ENCODE results near the gene KBTBD12.

The KBTBD12 gene

DNA sequence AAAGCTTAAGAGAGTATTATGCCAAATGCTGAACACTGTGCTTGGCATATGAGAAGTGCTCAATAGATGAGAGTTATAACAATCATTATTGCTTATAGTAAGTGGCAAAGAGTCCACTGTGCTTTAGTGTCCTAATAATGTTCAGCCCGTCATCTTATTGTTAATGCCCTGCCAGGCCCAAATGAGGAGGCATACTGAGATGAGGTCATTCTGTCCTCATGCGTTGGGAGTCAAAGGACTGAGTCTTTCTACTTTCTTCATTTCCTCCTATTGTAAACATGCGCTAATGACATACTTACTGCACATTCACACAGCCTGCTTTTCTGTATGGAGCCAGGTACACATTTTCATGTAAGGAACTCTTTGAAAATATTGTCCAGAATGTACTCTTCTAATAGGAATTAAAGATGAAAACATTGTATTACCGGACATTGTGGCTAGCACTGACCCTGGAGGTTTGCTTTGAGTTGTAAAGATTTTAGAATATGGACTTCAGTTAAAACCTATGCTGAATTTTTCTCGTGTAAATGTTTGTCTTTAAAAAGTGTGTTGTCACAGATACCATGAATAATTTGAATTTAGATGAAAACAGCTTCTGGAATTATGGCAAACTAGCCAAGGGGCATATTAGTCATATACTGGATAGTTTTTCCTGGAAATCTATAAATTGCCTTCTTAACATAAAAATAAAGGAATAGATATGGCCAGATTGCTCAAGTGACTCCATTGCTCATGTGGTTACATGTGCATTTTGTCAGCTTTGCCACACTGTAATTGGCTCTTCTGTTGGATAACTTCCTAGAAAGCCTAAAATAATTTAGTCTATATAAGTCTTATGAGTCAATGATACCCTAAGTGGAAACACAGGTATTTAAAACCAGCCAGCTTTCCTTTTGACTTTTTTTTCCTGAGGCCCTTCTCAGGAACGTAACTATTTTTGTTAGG is 38.3 kb downstream of the KBTBD12 start:
- Histone ChIP-seq H3K36me3 (ENCODE audit: control insufficient read depth in 2 of 2, insufficient read depth in 2 of 2, low read length in 2 of 2) (no peaks in the 10 kb centered on the region), H3K4me3 (ENCODE audit: low read length in 2 of 2) (no peak overlapping the region), H3K4me1 (ENCODE audit: control insufficient read depth, insufficient read depth, low read length) (peaks cover 4% of the 10 kb centered on the region), H3K9ac (ENCODE audit: low read length in 2 of 2) (no peak overlapping the region), H3K27me3 (ENCODE audit: control insufficient read depth in 1 of 2, insufficient read depth in 2 of 2, low read length in 2 of 2) (no peaks in the 10 kb centered on the region), H3K27ac (ENCODE audit: low read length) (no peak overlapping the region), H3K9me3 (ENCODE audit: control insufficient read depth in 2 of 2, low read length in 2 of 2) (no peaks in the 10 kb centered on the region)

DNA sequence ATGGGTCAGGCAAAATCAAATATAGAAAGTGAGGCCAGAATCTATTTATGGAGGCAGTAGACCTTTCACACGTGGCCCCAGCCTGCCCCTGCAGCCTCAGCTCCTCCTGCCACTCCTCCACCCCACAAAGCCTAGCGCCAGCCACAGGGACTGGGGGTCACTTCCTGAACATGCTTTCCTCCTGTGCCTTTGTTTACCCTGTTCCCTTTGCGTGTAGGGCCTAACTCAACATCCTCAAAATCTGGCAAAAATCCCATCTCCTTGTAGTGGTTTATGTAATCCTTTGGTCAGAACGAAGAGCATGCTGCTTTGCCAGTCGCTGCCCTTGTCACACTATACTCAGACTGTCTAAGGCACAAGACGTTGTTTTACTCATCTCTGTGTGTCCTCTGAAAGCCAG is 39.6 kb downstream of the KBTBD12 start:
- H3K36me3 ChIP-seq (ENCODE audit: control insufficient read depth in 2 of 2, insufficient read depth in 2 of 2, low read length in 2 of 2): no peaks in the 10 kb centered on the region
- peak overlapping the region in 1 of 2 donors; percentile 24 for H3K4me3 ChIP-seq (ENCODE audit: low read length in 2 of 2)
- no peak overlapping the region for H3K9ac ChIP-seq (ENCODE audit: low read length in 2 of 2)
- H3K27me3 ChIP-seq (ENCODE audit: control insufficient read depth in 1 of 2, insufficient read depth in 2 of 2, low read length in 2 of 2): no peaks in the 10 kb centered on the region
- no peak overlapping the region for H3K27ac ChIP-seq (ENCODE audit: low read length)
- H3K9me3 ChIP-seq (ENCODE audit: control insufficient read depth in 2 of 2, low read length in 2 of 2): no peaks in the 10 kb centered on the region
- peaks cover 4% of the 10 kb centered on the region for H3K4me1 ChIP-seq (ENCODE audit: control insufficient read depth, insufficient read depth, low read length)

DNA sequence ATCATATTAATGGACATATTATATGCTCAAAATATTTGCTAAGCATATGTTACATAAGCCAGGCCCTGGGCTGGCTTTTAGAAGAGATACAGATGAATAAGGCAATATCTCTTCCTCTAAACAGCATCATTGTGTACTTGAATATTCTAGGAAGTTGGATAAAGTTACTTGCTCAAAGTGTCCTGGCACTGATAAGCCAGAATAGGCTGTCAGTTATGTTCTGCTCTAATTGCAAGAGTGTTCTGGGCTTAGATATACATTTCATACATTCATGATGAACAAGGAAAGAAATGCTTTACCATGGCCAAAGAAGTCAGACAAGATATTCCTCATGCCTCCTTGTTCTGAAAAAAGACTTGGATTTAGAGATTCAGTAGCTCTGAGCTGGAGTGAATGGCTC is 40.7 kb downstream of the KBTBD12 start:
- H3K4me1 ChIP-seq (ENCODE audit: control insufficient read depth, insufficient read depth, low read length): peaks cover 4% of the 10 kb centered on the region
- no peak overlapping the region for H3K27ac ChIP-seq (ENCODE audit: low read length)
- H3K9ac ChIP-seq (ENCODE audit: low read length in 2 of 2): no peak overlapping the region
- no peaks in the 10 kb centered on the region for H3K9me3 ChIP-seq (ENCODE audit: control insufficient read depth in 2 of 2, low read length in 2 of 2)
- H3K36me3 ChIP-seq (ENCODE audit: control insufficient read depth in 2 of 2, insufficient read depth in 2 of 2, low read length in 2 of 2): no peaks in the 10 kb centered on the region
- H3K27me3 ChIP-seq (ENCODE audit: control insufficient read depth in 1 of 2, insufficient read depth in 2 of 2, low read length in 2 of 2): no peaks in the 10 kb centered on the region
- no peak overlapping the region for H3K4me3 ChIP-seq (ENCODE audit: low read length in 2 of 2)

DNA sequence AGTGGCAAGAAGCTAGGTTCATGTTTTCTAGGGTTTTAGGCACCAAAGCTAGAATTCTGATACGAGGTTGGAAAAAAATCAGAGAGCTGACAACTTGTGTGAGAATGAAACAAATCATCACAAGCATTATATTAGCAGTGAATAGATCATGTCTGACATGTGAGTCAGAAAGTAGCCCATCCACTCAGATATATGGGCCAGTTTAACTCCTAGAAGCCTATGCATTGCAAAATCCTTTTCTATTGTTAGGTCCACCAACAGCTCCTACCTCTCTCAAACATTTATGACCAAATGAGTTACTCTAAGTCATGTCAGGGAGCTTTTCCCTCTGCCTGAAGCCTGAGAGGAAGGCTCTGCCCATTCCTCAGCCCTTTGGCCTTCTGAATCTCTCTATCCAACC is 44.0 kb downstream of the KBTBD12 start:
- Histone ChIP-seq H3K9me3 (ENCODE audit: control insufficient read depth in 2 of 2, low read length in 2 of 2) (no peaks in the 10 kb centered on the region), H3K27me3 (ENCODE audit: control insufficient read depth in 1 of 2, insufficient read depth in 2 of 2, low read length in 2 of 2) (no peaks in the 10 kb centered on the region), H3K36me3 (ENCODE audit: control insufficient read depth in 2 of 2, insufficient read depth in 2 of 2, low read length in 2 of 2) (no peaks in the 10 kb centered on the region), H3K4me3 (ENCODE audit: low read length in 2 of 2) (no peak overlapping the region), H3K27ac (ENCODE audit: low read length) (no peak overlapping the region), H3K9ac (ENCODE audit: low read length in 2 of 2) (no peak overlapping the region), H3K4me1 (ENCODE audit: control insufficient read depth, insufficient read depth, low read length) (peaks cover 10% of the 10 kb centered on the region)

DNA sequence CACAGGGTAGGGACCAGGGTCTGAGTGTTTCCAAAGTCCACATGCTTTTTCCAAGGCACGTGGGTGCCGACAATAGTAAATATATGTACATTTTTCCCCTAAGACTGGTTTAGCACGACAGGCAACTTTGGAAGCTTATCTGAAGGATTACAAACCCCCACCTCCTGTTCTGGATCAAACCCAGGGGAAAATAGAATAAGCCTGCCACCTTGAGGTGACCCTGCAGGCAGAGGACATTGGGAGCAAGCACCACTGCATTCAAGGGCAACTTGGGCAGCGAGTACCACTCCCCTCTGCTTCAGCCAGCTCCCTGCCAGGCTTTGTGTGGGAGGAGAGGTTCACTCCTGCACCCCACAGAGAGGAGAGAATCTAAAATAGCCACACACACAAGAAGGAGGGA is 44.8 kb downstream of the KBTBD12 start:
- Histone ChIP-seq H3K27ac (ENCODE audit: low read length) (no peak overlapping the region), H3K9me3 (ENCODE audit: control insufficient read depth in 2 of 2, low read length in 2 of 2) (no peaks in the 10 kb centered on the region), H3K4me3 (ENCODE audit: low read length in 2 of 2) (no peak overlapping the region), H3K9ac (ENCODE audit: low read length in 2 of 2) (no peak overlapping the region), H3K27me3 (ENCODE audit: control insufficient read depth in 1 of 2, insufficient read depth in 2 of 2, low read length in 2 of 2) (no peaks in the 10 kb centered on the region), H3K36me3 (ENCODE audit: control insufficient read depth in 2 of 2, insufficient read depth in 2 of 2, low read length in 2 of 2) (no peaks in the 10 kb centered on the region), H3K4me1 (ENCODE audit: control insufficient read depth, insufficient read depth, low read length) (peaks cover 10% of the 10 kb centered on the region)

DNA sequence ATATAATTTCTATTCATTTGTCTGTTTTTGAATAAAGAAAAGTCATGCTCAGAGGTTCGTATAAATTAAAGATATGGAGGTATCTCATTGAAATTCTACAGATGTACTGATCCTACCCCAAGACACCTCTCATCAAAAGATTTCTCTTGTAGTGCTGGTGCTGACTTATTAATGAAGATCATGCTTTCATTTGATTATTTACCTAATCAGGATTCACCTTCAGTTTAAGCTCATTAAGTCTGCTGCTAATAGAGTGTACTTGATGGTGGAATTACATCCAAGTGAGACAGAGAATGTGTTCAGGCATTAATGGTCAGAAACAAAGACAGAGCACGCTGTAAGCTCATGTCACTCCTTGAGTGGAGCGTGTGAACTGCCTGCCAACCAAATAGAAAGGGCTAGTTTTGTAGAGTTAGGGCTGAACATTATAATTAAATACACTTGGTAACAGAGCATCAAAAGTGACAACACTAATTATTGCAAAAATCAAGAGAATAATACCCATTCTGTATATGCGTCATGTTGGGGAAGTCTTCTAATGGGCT is 45.5 kb downstream of the KBTBD12 start:
- Histone ChIP-seq H3K27me3 (ENCODE audit: control insufficient read depth in 1 of 2, insufficient read depth in 2 of 2, low read length in 2 of 2) (no peaks in the 10 kb centered on the region), H3K9me3 (ENCODE audit: control insufficient read depth in 2 of 2, low read length in 2 of 2) (no peaks in the 10 kb centered on the region), H3K4me1 (ENCODE audit: control insufficient read depth, insufficient read depth, low read length) (peaks cover 10% of the 10 kb centered on the region), H3K9ac (ENCODE audit: low read length in 2 of 2) (no peak overlapping the region), H3K36me3 (ENCODE audit: control insufficient read depth in 2 of 2, insufficient read depth in 2 of 2, low read length in 2 of 2) (no peaks in the 10 kb centered on the region), H3K27ac (ENCODE audit: low read length) (no peak overlapping the region), H3K4me3 (ENCODE audit: low read length in 2 of 2) (no peak overlapping the region)

DNA sequence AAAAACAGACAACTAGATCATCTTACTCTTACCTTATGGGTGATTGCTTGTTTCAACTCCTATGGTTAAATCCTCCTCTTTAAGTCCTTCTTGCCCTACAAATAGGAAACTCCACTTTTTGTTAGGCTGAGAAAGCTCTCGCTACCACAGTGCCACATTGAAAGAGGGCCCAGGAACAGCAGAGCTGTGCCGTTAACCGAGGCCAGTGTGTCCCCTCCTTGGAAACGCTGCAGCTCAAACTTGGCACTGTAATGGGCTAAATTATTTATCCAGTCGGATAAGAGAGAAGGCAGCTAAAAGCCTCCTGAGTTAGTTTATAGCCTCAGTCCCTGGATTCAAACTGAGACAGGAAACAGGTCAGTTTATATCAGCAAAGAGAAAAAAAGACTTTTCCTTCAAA is 46.1 kb downstream of the KBTBD12 start:
- H3K27ac ChIP-seq (ENCODE audit: low read length): peak overlapping the region; percentile 69

DNA sequence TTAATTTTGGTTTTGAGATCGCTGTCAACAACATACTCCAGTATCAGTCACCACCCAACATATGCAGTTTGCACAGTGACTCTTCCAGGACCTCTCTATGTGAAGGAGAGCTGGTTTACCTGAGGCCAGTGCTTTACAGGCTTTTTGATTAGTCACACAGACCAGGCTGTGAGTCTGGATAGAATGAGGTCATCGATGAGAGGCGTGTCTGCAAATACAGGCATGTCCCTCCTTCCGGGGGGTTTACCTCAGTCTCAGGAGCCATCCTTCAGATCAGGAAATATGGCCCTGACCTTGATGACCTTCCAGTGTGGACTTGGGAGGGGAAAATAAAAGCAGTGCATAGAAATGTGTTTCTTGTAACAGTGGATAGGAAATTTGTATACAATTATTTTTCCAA is 46.9 kb downstream of the KBTBD12 start:
- Histone ChIP-seq H3K27ac (ENCODE audit: low read length) (no peak overlapping the region), H3K4me1 (ENCODE audit: control insufficient read depth, insufficient read depth, low read length) (peaks cover 10% of the 10 kb centered on the region), H3K36me3 (ENCODE audit: control insufficient read depth in 2 of 2, insufficient read depth in 2 of 2, low read length in 2 of 2) (no peaks in the 10 kb centered on the region)

More for the DNA sequence above, 46.1 kb downstream of the KBTBD12 start:
- Histone ChIP-seq H3K27me3 (ENCODE audit: control insufficient read depth in 1 of 2, insufficient read depth in 2 of 2, low read length in 2 of 2) (no peaks in the 10 kb centered on the region), H3K9ac (ENCODE audit: low read length in 2 of 2) (no peak overlapping the region), H3K9me3 (ENCODE audit: control insufficient read depth in 2 of 2, low read length in 2 of 2) (no peaks in the 10 kb centered on the region), H3K36me3 (ENCODE audit: control insufficient read depth in 2 of 2, insufficient read depth in 2 of 2, low read length in 2 of 2) (no peaks in the 10 kb centered on the region), H3K4me3 (ENCODE audit: low read length in 2 of 2) (no peak overlapping the region), H3K4me1 (ENCODE audit: control insufficient read depth, insufficient read depth, low read length) (peaks cover 10% of the 10 kb centered on the region)

DNA sequence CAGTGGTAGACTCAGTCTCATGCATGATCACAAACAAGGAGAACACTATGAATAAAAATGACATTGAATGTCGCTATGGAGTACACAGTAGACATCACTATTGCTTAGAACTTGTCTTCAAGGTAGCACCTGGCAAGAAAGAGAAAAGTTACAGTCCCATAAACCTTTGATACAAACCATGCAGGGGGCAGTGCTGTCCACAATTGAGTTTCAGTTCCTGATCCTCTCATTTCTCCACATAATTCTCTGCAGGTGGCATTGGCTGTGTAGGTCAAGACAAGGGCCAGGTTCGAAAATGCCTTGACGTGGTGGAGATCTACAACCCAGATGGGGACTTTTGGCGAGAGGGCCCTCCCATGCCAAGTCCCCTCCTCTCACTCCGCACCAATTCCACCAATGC is 47.9 kb downstream of the KBTBD12 start:
- no peak overlapping the region for H3K27ac ChIP-seq (ENCODE audit: low read length)
- H3K9me3 ChIP-seq (ENCODE audit: control insufficient read depth in 2 of 2, low read length in 2 of 2): no peaks in the 10 kb centered on the region
- no peak overlapping the region for H3K9ac ChIP-seq (ENCODE audit: low read length in 2 of 2)
- no peaks in the 10 kb centered on the region for H3K27me3 ChIP-seq (ENCODE audit: control insufficient read depth in 1 of 2, insufficient read depth in 2 of 2, low read length in 2 of 2)
- H3K4me3 ChIP-seq (ENCODE audit: low read length in 2 of 2): no peak overlapping the region
- no peaks in the 10 kb centered on the region for H3K36me3 ChIP-seq (ENCODE audit: control insufficient read depth in 2 of 2, insufficient read depth in 2 of 2, low read length in 2 of 2)
- peaks cover 10% of the 10 kb centered on the region for H3K4me1 ChIP-seq (ENCODE audit: control insufficient read depth, insufficient read depth, low read length)

More for the DNA sequence above, 46.9 kb downstream of the KBTBD12 start:
- H3K4me3 ChIP-seq (ENCODE audit: low read length in 2 of 2): no peak overlapping the region
- no peak overlapping the region for H3K9ac ChIP-seq (ENCODE audit: low read length in 2 of 2)
- H3K9me3 ChIP-seq (ENCODE audit: control insufficient read depth in 2 of 2, low read length in 2 of 2): no peaks in the 10 kb centered on the region
- H3K27me3 ChIP-seq (ENCODE audit: control insufficient read depth in 1 of 2, insufficient read depth in 2 of 2, low read length in 2 of 2): no peaks in the 10 kb centered on the region

DNA sequence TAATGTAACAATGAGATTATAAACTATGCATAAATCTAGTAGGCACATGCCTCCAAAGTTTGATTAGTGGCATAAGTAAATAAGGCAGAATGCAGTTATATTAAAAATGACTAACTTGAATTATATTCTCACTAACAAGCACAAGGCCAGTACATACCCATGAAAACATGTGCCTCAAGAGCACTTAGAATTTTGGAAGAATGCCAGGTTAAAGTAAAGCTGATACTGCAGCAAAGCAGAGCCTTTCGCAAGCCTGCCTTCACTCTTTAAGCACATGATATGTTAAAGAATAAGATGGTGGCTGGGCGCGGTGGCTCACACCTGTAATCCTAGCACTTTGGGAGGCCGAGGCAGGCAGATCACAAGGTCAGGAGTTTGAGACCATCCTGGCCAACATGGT is 49.0 kb downstream of the KBTBD12 start:
- Histone ChIP-seq H3K27me3 (ENCODE audit: control insufficient read depth in 1 of 2, insufficient read depth in 2 of 2, low read length in 2 of 2) (no peaks in the 10 kb centered on the region), H3K9me3 (ENCODE audit: control insufficient read depth in 2 of 2, low read length in 2 of 2) (no peaks in the 10 kb centered on the region), H3K27ac (ENCODE audit: low read length) (no peak overlapping the region), H3K36me3 (ENCODE audit: control insufficient read depth in 2 of 2, insufficient read depth in 2 of 2, low read length in 2 of 2) (no peaks in the 10 kb centered on the region), H3K9ac (ENCODE audit: low read length in 2 of 2) (no peak overlapping the region), H3K4me3 (ENCODE audit: low read length in 2 of 2) (no peak overlapping the region), H3K4me1 (ENCODE audit: control insufficient read depth, insufficient read depth, low read length) (peaks cover 10% of the 10 kb centered on the region)

DNA sequence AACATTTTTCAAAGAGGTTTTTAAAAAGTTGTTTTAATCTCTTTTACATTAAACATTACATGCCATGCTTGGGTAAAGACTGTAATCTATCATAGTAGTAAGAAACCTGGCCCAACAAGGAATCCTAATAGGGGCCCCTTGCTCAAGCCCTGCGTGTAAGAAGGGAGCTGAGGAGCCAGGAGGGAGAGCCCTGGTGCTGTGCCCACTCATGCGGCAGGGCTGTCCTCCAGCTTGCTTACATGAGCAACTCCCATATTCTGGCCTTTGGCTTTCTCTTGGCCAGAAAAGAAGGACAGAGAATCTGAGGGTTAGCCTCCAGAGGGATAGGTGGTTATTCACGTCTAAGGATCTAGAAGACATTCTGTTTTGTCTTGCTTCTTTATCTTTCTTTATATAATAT is 49.8 kb downstream of the KBTBD12 start:
- H3K27ac ChIP-seq (ENCODE audit: low read length): no peak overlapping the region
- no peaks in the 10 kb centered on the region for H3K9me3 ChIP-seq (ENCODE audit: control insufficient read depth in 2 of 2, low read length in 2 of 2)
- H3K27me3 ChIP-seq (ENCODE audit: control insufficient read depth in 1 of 2, insufficient read depth in 2 of 2, low read length in 2 of 2): no peaks in the 10 kb centered on the region
- H3K4me1 ChIP-seq (ENCODE audit: control insufficient read depth, insufficient read depth, low read length): peaks cover 10% of the 10 kb centered on the region
- no peak overlapping the region for H3K9ac ChIP-seq (ENCODE audit: low read length in 2 of 2)
- H3K4me3 ChIP-seq (ENCODE audit: low read length in 2 of 2): no peak overlapping the region
- no peaks in the 10 kb centered on the region for H3K36me3 ChIP-seq (ENCODE audit: control insufficient read depth in 2 of 2, insufficient read depth in 2 of 2, low read length in 2 of 2)

Measured in stomach smooth muscle (tissue), 2 donors.